Pons (tissue), 1 donor: ENCODE measurements around the gene STYX.
"Not testable (repeated sequence)": the region's sequence is repeated elsewhere in the genome, so short reads cannot be mapped to it uniquely, and the experiment has no call there.

Experiments
- DNase-seq: peaks from one replicate; pipeline ENCODE4 v3.0.0-alpha.2; 2016; ENCODE audit warnings: low spot score

Gene STYX

DNA sequence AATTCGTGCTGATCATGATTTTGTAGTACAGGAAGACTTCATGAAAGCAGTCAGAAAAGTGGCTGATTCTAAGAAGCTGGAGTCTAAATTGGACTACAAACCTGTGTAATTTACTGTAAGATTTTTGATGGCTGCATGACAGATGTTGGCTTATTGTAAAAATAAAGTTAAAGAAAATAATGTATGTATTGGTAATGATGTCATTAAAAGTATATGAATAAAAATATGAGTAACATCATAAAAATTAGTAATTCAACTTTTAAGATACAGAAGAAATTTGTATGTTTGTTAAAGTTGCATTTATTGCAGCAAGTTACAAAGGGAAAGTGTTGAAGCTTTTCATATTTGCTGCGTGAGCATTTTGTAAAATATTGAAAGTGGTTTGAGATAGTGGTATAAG, 2.5 kb upstream of the STYX start:
- DNase-seq = not testable (repeated sequence)

DNA sequence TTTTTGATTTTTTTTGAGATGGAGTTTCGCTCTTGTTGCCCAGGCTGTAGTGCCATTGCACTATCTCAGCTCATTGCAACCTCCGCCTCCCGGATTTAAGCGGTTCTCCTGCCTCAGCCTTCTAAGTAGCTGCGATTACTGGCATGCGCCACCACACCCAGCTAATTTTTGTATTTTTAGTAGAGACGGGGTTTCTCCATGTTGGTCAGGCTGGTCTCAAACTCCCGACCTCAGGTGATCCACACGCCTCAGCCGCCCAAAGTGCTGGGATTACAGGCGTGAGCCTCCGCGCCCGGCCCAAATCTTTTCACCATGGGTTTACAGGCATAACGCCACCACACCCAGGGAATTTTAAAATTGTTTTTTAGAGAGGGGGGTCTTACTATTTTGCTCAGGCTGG, 931 bp upstream of the STYX start:
- DNase-seq = not testable (repeated sequence)

DNA sequence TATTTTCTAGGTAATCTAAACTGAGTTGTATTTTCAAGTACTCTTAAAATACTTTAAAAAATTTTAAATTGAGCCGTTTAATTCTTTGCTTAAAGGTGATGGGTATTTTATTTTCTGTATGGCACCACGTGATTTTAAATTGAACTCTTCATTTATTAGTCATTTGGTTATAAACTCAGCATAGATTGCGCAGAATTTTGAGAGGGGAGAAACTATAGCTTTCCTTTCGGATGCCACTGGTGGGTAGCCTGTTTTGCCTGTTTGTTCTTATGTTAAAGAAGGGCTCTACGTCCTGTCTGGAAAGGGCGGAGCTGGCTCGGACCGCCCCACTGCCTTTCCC, 411 bp upstream of the STYX start:
- DNase-seq = no peak

DNA sequence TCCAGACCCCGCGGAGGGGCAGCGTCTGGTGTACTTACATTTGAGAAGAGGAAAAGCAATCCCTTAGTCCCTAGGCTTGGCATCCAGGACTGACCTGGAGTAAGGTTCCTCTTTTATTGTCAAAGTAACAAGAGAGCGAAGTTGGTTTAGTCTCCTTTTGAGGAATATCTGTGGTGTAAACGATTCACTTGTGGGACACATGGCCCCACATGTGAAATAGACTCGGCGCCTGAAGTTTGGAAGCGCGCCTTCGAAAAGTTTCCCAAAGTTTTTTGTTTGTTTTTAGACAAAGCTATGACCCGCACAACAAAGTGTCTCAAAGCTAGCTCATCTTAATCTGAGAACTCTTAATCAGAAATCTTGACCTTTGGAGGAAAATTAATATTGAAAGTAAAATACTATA, 744 bp downstream of the STYX start:
- DNase-seq = peak; percentile 31

DNA sequence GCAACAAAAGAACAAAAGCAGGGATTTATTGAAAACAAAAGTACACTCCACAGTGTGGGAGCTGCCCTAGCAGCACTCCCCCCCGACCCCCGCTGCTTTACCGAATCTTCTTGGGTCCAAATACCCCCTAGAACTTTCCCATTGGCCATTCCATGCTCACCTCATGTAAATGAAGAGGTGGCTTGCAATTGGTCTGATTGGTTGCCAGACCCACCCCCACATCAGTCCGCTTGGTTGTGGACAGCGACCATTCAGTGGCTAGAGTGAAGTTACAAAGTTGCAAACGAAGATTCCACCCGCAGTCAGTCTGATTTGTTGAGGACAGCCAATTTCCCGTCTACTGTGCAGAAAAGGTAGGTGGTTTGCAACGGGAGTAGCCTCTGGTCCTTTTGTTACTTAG, 3.9 kb downstream of the STYX start:
- no peak for DNase-seq

DNA sequence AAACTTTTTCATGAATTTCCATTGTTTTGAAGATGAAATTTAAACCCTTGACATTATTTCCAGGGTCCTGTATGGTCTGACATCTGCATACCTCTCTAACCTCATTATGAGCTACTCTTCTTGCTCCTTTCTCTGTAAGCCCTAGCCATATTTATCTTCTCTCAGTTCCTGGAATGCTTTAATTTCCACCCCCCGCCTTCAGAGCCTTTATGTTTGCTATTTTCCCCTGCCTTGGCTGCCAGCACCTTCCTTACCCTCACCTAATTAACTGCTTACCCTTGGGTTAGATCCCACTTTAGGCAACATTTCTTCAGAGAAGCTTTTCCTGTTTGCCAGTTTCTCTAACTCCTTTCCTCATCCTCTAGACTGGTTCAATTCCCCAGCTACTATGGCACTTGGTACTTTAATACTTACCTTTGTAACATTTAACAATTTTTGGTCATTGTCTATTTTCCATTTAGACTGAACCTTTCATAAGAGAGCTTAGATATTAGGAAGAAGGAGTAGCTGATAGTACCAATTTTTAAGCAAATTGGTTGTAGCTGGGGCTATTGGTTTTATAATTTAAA, 6.0 kb downstream of the STYX start:
- no peak for DNase-seq

DNA sequence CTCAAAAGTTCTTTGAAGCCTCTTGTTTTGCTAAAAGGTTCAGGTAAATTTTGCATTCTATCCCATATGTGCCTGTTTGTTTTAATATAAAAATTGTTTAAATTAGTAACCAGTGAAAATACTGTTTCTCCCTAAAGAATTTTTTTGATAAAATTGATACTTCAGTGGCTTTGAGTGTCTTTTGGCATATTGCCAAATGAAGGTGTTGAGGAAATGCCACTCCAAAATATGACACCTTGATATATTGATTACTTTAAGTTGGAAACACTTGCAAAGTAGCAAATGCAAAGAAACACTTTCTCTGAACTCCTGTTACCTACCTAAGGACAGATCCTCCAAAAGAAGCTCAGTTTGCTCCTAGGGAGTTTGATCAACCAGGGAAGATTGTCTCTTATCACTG, 8.4 kb downstream of the STYX start:
- DNase-seq = no peak

DNA sequence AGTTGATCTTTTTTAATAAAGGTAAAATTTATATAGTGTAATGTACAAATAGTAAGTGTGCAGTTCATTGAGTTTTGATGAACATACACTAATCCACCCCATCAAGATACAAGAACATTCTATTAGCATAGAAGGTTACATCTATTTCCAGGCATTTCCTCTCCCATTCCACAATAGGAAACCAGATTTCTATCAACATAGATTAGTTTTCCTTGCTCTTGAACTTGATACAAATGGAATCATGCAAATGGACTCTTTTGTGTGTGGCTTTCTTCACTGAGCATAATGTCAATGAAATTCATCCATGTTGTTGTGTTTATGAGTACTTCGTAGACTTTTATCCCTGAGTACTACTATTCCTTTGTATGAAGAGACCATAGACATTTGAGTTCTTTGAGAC, 10.8 kb downstream of the STYX start:
- DNase-seq = no peak

DNA sequence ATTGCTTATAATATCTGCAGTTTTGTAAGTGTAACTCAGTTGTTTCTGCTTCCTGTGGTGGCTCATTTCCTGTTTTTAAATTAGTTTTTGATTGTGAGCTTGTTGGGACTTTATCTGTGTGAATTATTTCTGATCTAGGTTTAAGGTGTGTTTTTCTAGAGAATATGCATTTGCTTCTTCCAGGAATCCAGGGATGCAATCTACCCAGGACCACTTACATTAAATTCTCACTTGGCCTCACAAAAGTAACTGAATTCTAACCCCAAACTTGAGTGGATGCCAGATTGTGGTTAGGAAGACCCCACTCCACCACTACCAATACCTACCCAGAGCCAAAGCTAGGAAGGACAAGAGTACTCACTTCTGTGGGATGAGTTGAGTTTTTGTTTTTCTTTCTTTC, 11.9 kb downstream of the STYX start:
- DNase-seq = no peak

DNA sequence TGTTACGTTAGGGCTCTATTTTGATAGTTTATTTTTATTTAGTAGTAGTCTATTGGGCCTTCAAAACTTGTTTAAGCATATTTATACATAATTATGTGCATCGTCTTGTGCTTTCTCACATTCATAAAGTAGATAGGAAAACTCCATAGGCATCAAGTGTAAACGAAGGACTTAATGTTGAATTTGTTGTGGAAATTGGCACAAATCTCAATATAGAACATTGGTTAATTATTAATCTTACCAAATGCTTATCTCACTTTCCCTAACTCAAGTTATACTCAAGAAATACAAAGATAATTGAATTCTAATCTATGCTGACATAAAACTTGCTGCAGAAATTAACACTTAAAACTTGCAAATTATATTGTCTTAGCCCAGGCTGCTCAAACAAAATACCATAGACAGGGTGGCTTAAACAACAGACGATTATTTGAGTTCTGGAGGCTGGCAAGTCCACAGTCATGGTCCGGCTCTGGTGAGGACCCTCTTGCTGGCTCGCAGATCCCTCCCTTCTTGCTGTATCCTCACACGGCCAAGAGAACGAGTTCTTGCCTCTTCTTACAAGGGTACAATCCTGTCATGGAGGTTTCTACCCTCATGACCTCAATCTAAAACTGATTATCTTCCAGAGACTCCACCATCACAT, 18.8 kb downstream of the STYX start:
- no peak for DNase-seq

DNA sequence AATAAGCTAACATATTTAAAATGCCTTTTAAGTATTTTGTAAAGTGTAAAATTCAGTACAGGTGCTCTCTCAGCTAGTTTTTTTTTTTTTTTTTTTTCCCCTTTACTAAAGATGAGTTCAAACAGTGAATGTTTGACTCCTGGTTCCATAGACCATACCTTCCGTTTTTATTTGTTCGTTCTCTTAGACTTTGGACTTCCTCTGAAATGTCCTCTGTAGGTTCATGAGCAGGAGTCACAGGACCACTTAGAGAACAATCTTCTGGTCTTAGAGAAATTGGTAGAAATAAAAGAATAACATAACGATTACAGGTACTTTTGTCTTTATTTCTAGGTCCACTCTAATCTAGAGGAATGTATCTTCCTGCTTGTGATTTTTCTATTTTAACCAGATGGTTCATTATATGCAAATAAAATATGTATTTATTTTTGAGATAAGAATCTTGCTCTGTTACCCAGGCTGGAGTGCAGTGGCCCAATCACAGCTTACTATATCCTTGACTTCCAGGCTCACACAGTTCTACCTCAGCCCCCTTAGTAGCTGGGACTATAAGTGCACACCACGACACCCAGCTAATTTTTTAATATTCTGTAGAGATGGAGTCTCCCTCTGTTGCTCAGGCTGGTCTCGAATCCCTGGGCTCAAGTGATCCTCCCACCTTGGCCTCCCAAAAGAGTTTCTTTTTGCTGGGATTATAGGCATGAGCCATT, 25.8 kb downstream of the STYX start:
- DNase-seq = no peak

DNA sequence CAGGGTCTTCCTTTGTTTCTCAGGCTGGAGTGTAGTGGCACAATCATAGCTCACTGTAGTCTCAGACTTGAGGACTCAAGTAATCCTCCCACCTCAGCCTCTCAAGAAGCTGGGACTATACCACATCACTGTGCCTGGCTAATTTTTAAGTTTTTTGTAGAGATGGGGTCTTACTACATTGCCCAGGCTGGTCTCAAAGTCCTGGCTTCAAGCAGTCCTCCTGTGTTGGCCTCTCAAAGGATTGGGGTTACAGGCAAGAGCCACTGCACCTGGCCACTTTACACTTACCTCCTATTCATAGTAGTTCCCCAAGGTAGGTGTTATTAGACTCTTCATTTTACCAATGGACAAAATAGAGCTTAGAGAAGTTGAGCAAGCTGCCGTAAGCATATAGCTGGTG, 29.2 kb downstream of the STYX start:
- DNase-seq = no peak

DNA sequence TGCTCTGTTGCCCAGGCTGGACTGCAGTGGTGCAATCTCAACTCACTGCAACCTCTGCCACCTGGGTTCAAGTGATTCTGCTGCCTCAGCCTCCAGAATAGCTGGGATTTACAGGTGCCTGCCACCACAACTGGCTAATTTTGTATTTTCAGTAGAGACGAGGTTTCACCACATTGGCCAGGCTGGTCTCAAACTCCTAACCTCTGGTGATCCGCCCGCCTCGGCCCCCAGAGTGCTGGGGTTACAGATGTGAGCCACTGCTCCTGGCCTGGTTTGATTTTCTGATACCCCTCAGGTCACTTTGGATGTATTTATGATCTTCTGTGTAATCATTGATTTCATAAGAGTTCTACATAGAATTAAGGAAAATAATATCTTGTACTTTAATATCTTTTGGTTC, 33.0 kb downstream of the STYX start:
- DNase-seq = not testable (repeated sequence)

DNA sequence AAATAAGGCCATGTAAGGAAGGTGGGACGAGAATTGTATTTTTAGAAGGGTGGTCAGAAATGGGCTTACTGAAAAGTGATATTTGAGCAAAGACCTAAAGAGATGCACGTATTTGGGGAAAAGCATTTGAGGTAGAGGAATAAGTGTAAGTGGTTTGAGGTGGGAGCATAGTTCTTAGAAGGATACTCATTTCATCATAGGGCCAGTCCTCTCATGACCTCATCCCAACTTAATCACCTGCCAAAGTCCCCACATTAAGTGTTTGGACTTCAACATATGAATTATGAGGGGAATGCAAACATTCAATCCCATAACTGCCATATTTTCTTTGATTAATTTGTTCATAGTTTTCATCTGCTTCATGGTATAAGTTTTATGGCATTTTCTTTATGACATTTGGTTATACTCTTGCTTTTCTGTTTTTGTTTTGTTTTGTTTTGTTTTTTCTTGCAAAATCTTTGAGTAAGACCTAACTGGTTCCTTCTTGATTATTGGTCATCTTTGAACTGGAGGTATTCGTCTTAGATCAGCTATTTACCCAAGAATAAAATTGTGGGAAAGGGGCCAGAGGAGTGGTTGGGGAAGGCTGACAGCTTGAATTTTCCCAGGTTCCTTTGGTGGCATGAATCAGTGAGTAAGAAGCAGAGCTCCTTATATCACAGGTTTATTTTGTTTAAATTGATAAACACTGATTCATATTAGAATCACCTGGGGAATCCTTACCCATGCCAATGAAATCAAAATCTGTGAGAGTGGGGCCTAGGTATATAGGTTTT, 37.3 kb downstream of the STYX start:
- no peak for DNase-seq

DNA sequence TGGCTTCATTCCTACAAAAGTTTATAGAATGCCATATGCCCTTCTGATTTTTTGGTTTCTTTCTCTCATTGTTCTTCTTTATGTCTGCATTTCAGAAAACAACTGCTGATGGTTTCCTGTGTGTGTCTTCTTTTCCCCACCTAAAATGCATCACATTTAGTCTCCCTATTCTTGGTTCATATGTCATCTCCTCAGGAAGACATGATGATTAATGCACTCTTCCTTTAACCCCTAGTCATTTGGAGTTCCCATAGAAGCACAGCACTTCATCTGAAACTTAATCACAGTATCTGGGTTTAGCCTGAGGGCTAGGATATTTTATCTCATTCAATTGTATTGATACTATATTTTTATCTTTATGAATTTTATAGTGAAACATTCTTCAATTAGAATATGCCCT, 39.9 kb downstream of the STYX start:
- DNase-seq = no peak

DNA sequence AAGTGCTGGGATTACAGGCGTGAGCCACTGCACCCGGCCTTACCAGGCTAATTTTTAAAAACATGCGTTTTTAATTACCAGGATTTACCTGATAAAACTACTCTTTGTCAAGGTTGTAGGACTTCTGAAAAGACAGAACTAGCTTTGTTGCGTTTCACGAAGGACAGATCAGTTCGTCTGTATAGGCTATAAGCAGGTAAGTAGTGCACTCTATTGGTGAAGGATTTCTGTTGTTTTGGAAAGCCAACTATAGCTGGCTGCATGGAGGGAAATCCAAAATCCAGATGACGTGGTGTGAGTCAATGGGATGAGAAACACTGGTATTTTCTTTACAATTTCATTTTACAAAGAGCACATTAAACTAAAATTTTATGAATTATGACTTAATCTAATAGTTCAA, 46.9 kb downstream of the STYX start:
- DNase-seq = no peak

DNA sequence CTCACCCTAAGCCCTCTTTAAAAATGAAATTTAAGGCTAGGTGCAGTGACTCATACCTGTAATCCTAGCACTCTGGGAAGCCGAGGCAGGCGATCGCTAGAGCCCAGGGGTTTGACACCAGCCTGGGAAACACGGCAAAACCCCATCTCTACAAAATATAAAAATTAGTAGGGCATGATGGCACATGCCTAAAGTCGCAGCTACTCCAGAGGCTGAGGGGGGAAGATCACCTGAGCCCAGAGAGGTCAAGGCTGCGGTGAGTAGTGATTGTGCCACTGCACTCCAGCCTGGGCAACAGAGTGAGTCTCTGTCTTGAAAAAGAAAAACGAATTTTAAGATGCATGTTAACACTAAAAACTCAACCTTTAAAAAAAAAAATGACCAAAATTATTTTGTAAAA, 48.7 kb downstream of the STYX start:
- DNase-seq = no peak

DNA sequence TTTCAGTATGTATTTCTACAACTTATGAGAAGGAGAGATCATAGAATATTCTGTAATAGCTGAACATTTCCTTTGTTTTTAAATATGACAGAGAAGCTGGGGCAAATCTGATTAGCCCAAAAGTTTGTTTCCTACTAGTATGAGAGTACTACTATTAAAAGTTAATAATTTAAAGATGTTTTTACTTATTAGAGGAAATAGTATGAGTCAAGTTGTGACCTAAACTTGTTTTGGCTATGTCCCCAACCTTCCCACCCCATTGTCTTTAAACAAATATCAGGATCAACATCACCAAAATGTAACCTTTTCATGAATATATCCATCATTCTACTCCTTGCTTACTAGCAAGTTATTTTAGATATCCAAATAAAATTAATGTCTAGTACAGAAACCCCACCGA, 50.9 kb downstream of the STYX start:
- DNase-seq = no peak

DNA sequence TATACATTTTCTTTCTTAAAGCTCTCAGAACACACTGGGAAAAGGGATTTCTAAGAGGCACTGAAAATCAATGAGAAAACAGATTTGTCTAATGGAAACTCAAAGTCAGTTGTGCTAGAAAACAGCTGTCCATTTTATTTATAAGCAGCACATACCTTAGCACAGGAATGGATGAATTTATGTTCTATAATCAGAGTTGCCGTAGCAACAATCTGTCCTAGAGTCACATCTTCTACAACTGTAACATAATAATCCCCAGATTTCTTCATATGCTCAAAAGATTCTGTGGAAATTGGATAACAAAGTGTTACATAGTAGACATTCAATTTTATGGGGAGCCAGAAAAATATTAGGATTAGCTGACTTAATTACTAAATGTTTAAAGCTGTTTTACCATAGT, 51.7 kb downstream of the STYX start:
- no peak for DNase-seq

DNA sequence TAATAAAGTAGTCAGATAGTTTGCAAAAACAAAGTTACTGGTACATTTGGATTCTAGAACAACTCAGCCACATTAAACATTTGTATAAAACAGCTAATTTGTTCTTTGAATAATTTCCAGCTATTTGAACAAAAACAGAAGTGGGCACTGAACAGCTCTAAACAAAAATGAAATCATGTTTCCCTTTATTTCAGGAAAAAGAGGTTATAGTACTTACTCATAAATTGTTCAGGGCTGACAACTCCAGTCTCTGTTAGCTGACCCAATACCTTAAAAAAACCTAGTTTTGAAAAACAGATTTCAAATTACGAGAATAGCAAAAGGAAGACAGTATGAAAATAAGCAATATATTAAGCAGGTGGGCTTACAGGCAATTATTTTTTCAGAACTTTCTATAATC, 53.2 kb downstream of the STYX start:
- no peak for DNase-seq

DNA sequence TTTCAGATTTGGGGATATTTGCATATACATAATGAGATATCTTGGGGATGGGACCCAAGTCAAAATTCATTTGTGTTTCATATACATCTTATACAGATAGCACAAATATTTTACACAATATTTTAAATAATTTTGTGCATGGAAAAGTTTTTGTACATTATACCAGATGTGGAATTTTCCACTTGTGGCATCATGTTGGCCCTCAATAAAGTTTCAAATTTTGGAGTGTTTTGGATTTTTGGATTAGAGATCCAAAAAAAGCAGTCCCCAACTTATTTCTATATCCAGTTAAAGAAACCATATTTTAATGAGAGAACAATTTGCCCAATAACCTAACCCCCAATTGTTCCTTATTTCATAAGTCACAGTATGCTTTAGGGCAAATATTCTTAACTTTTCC, 56.9 kb downstream of the STYX start:
- no peak for DNase-seq

DNA sequence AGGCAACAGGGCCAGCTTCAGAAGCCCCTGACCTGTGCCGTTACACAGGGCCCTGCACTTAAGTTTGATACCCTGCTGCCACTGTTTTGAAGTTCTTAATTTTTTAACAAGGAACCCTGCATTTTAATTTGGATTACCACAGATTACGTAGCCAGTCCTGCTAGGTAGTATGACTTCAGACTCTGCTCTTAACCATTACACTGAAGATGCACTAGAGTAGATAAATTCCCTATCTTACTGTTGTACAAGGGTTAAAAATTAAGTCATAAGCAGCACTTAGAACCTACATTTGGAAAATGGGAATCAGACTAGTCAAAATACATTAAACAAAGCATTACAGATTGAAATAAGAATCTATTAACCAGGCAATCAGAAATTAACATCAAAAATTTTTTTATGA, 59.2 kb downstream of the STYX start:
- DNase-seq = no peak
